Measurements from ENCODE around the gene KCTD6.

Gene KCTD6

GRCh38 chr3:58487140-58487886, 4.6 kb upstream of the KCTD6 start:
- H3K36me3 ChIP-seq, result no peaks in the 10 kb centered on the region
- TF ChIP-seq CTCF (IDR thresholded peaks at IDR 0.05), result no peak
- H3K4me1 ChIP-seq (ENCODE audit: control insufficient read depth in 1 of 2, insufficient read depth in 1 of 2, low read depth in 1 of 2, low read length in 1 of 2), result peaks cover under 1 to 5% of the 10 kb centered on the region in 2 experiments
- H3K27ac ChIP-seq, result no peak overlapping the region
- no peaks in the 10 kb centered on the region for H3K9me3 ChIP-seq
- H3K4me3 ChIP-seq (ENCODE audit: low read depth in 1 of 2, low read length in 1 of 2), result no peak overlapping the region
- peaks cover 49% of the 10 kb centered on the region for H3K27me3 ChIP-seq

DNA sequence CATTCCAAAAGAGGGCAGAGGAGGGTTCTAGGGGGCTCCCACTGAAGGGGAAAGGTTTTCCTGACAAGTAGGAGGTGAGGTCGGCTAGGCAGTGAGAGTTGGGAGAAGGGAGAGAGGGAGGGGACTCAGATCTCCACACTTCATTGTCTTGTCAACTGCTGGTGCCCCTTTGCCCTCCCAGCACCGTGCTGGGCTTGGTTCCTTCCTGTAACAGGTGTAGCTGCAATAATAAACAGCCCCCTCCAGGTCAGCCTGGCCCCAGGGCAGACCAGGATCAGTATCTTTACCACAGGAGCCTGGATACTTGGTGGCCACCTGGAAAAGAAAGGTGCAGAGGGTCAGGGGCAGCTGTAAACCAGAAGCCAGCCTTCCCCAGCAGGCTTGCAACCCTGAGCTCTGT, 2.9 kb upstream of the KCTD6 start:
- H3K27me3 ChIP-seq, result peaks cover 59% of the 10 kb centered on the region
- no peak overlapping the region for H3K27ac ChIP-seq
- no peaks in the 10 kb centered on the region for H3K9me3 ChIP-seq
- no peak overlapping the region for H3K4me3 ChIP-seq (ENCODE audit: low read depth in 1 of 2, low read length in 1 of 2)
- no peak for TF ChIP-seq CTCF (IDR thresholded peaks at IDR 0.05)
- no peaks in the 10 kb centered on the region for H3K36me3 ChIP-seq
- H3K4me1 ChIP-seq (ENCODE audit: control insufficient read depth in 1 of 2, insufficient read depth in 1 of 2, low read depth in 1 of 2, low read length in 1 of 2), result peaks cover 9 to 13% of the 10 kb centered on the region in 2 experiments

GRCh38 chr3:58490860-58491501, 915 bp upstream of the KCTD6 start:
- peaks cover 9 to 13% of the 10 kb centered on the region in 2 experiments for H3K4me1 ChIP-seq (ENCODE audit: control insufficient read depth in 1 of 2, insufficient read depth in 1 of 2, low read depth in 1 of 2, low read length in 1 of 2)
- no peaks in the 10 kb centered on the region for H3K36me3 ChIP-seq
- H3K27ac ChIP-seq, result peak overlapping the region; percentile 54
- H3K4me3 ChIP-seq (ENCODE audit: low read depth in 1 of 2, low read length in 1 of 2), result peak overlapping the region; percentile 41 to 63
- TF ChIP-seq CTCF (IDR thresholded peaks at IDR 0.05), result no peak
- H3K27me3 ChIP-seq, result peaks cover 59% of the 10 kb centered on the region
- no peaks in the 10 kb centered on the region for H3K9me3 ChIP-seq

DNA sequence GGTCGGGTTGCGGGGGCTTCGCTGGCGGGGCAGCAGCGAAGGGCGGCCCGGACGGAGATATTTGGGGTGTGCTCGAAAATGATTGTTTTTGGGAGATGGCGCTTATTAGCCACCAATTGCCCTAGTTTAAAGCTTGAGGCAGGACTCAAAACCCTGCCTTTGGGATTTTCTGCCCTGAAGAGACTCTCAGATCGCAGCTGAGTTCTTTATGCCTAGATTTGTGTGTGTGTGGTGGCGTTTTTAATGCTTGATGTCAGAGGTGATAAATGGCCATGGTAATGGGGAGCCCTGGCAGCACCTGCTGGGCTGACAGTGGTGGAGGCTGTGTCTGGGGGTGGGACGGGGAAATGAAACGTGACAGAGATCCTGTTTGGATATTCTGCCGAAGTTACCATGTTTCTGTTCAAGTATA, 604 bp downstream of the KCTD6 start:
- TF ChIP-seq CTCF (IDR thresholded peaks at IDR 0.05), result no peak
- H3K27ac ChIP-seq, result peak overlapping the region; percentile 54
- H3K4me1 ChIP-seq (ENCODE audit: control insufficient read depth in 1 of 2, insufficient read depth in 1 of 2, low read depth in 1 of 2, low read length in 1 of 2), result peaks cover 9 to 13% of the 10 kb centered on the region in 2 experiments

GRCh38 chr3:58494107-58494506, 2.2 kb downstream of the KCTD6 start:
- H3K9me3 ChIP-seq, result no peaks in the 10 kb centered on the region
- no peak overlapping the region for H3K4me3 ChIP-seq (ENCODE audit: low read depth in 1 of 2, low read length in 1 of 2)
- H3K27me3 ChIP-seq, result peaks cover 31% of the 10 kb centered on the region
- no peaks in the 10 kb centered on the region for H3K36me3 ChIP-seq
- H3K4me1 ChIP-seq (ENCODE audit: control insufficient read depth in 1 of 2, insufficient read depth in 1 of 2, low read depth in 1 of 2, low read length in 1 of 2), result peaks cover 9 to 13% of the 10 kb centered on the region in 2 experiments
- TF ChIP-seq CTCF (IDR thresholded peaks at IDR 0.05), result no peak
- H3K27ac ChIP-seq, result no peak overlapping the region

More for the DNA sequence above, 604 bp downstream of the KCTD6 start:
- H3K9me3 ChIP-seq, result no peaks in the 10 kb centered on the region
- H3K36me3 ChIP-seq, result no peaks in the 10 kb centered on the region
- H3K4me3 ChIP-seq (ENCODE audit: low read depth in 1 of 2, low read length in 1 of 2), result peak overlapping the region; percentile 59 to 63
- H3K27me3 ChIP-seq, result peaks cover 47% of the 10 kb centered on the region

Data from neutrophil (primary cell).